NCI-H2029 (cell line): Measurements from ENCODE around the gene EP300.
"Not testable (repeated sequence)": the region's sequence is repeated elsewhere in the genome, so short reads cannot be mapped to it uniquely, and the experiment has no call there.

Experiments
- DNase-seq: peaks from one replicate; lab custom pipeline; 2025; lab: John Stamatoyannopoulos, UW

The EP300 gene

GRCh38 chr22:41092023-41092817 lies at the start of gene EP300:
EP300 (plus strand) TSS chr22:41092592; CDS start chr22:41093005, 413 bp downstream.
- peak; percentile 14 for DNase-seq

GRCh38 chr22:41043722-41044121 lies 48.7 kb upstream of the EP300 start:
- no peak for DNase-seq

- not testable (repeated sequence) for DNase-seq
These were observed 46.8 kb upstream of the EP300 start for GRCh38 chr22:41045575-41045974.

GRCh38 chr22:41047801-41048211 lies 44.6 kb upstream of the EP300 start:
- no peak for DNase-seq

GRCh38 chr22:41048345-41048744 lies 44.0 kb upstream of the EP300 start:
- not testable (repeated sequence) for DNase-seq

GRCh38 chr22:41048791-41049717 lies 43.3 kb upstream of the EP300 start:
- DNase-seq = no peak

- not testable (repeated sequence) for DNase-seq
These were observed 42.6 kb upstream of the EP300 start for GRCh38 chr22:41049795-41050194.

- DNase-seq = no peak
These were observed 41.5 kb upstream of the EP300 start for GRCh38 chr22:41050883-41051282.

- DNase-seq = no peak
These were observed 39.5 kb upstream of the EP300 start for GRCh38 chr22:41052661-41053490.

- no peak for DNase-seq
These were observed 35.3 kb upstream of the EP300 start for GRCh38 chr22:41057076-41057475.

GRCh38 chr22:41062146-41062545 lies 30.2 kb upstream of the EP300 start:
- no peak for DNase-seq

- DNase-seq = not testable (repeated sequence)
These were observed 28.1 kb upstream of the EP300 start for GRCh38 chr22:41064326-41064725.

- DNase-seq = not testable (repeated sequence)
These were observed 26.1 kb upstream of the EP300 start for GRCh38 chr22:41066341-41066740.

- DNase-seq = not testable (repeated sequence)
These were observed 24.4 kb upstream of the EP300 start for GRCh38 chr22:41067968-41068367.

- no peak for DNase-seq
These were observed 21.6 kb upstream of the EP300 start for GRCh38 chr22:41070665-41071331.

GRCh38 chr22:41074061-41074460 lies 18.3 kb upstream of the EP300 start:
- DNase-seq = no peak

GRCh38 chr22:41074466-41074865 lies 17.9 kb upstream of the EP300 start:
- no peak for DNase-seq

GRCh38 chr22:41074941-41075710 lies 17.3 kb upstream of the EP300 start:
- DNase-seq = no peak

GRCh38 chr22:41075946-41076345 lies 16.4 kb upstream of the EP300 start:
- DNase-seq = no peak

GRCh38 chr22:41076857-41077256 lies 15.5 kb upstream of the EP300 start:
- no peak for DNase-seq

- no peak for DNase-seq
These were observed 13.5 kb upstream of the EP300 start for GRCh38 chr22:41078931-41079330.
